H7 (cell line): ENCODE results near the gene EYA2. TPM values are rescaled to one million over a fixed set of nuclear protein-coding genes. Genes with fewer than 3 reads are reported as not detected.
A peak's percentile ranks its signal among the peaks of the same experiment; 100 is the strongest.

Experiments
- DNase-seq: peaks from one replicate; pipeline ENCODE4 v3.0.0; 2012
- H3K27me3 ChIP-seq: 2 replicates; pipeline ENCODE4 v1.6.0; 2011; ENCODE audit warnings: mild to moderate bottlenecking, low read length; ENCODE audit not compliant: control insufficient read depth, insufficient read depth
- H3K36me3 ChIP-seq: replicated peaks from 2 replicates; pipeline ENCODE4 v1.5.1; 2011; ENCODE audit warnings: low read length; ENCODE audit not compliant: control insufficient read depth, insufficient read depth
- H3K4me3 ChIP-seq: 2 replicates; pipeline ENCODE4 v1.5.1; 2011; ENCODE audit warnings: low read depth, mild to moderate bottlenecking, control low read depth, low read length, moderate library complexity; ENCODE audit not compliant: insufficient read depth
- total RNA-seq: library from RNA; depleted of rRNA; stranded (reverse); fragments of >200 nt; shearing (Covaris generic); gene quantifications from 2 replicates; pipeline ENCODE4 v1.2.3, GENCODE V29; 2014

The EYA2 gene
- total RNA-seq, 1 experiment from 2014 or later: 1.7 TPM

- H3K27me3 ChIP-seq: no peaks in the 10 kb centered on the region
- peaks cover 39% of the 10 kb centered on the region for H3K36me3 ChIP-seq
- no peak for DNase-seq
- no peak overlapping the region for H3K4me3 ChIP-seq
Measured at GRCh38 chr20:47216819-47217410, 322.3 kb downstream of the EYA2 start.

GRCh38 chr20:47217482-47218446 lies 323.1 kb downstream of the EYA2 start:
- H3K27me3 ChIP-seq: no peaks in the 10 kb centered on the region
- no peak for DNase-seq
- peaks cover 36% of the 10 kb centered on the region for H3K36me3 ChIP-seq
- H3K4me3 ChIP-seq: no peak overlapping the region

GRCh38 chr20:47220161-47220582 lies 325.5 kb downstream of the EYA2 start:
- peak; percentile 78 for DNase-seq
- Histone ChIP-seq H3K36me3 (peaks cover 42% of the 10 kb centered on the region), H3K4me3 (no peak overlapping the region), H3K27me3 (no peaks in the 10 kb centered on the region)

- Histone ChIP-seq H3K27me3 (no peaks in the 10 kb centered on the region), H3K4me3 (no peak overlapping the region), H3K36me3 (peaks cover 42% of the 10 kb centered on the region)
- no peak for DNase-seq
Measured at GRCh38 chr20:47221036-47221625, 326.5 kb downstream of the EYA2 start.

- no peak overlapping the region for H3K4me3 ChIP-seq
- peaks cover 47% of the 10 kb centered on the region for H3K36me3 ChIP-seq
- DNase-seq: no peak
- H3K27me3 ChIP-seq: no peaks in the 10 kb centered on the region
Measured at GRCh38 chr20:47222468-47223119, 328.0 kb downstream of the EYA2 start.

GRCh38 chr20:47223896-47224295 lies 329.3 kb downstream of the EYA2 start:
- no peak for DNase-seq
- peaks cover 45% of the 10 kb centered on the region for H3K36me3 ChIP-seq
- no peaks in the 10 kb centered on the region for H3K27me3 ChIP-seq

GRCh38 chr20:47224300-47224791 lies 329.7 kb downstream of the EYA2 start:
- Histone ChIP-seq H3K36me3 (peaks cover 47% of the 10 kb centered on the region), H3K27me3 (no peaks in the 10 kb centered on the region), H3K4me3 (no peak overlapping the region)
- DNase-seq: no peak

More at GRCh38 chr20:47223896-47224295, 329.3 kb downstream of the EYA2 start:
- H3K4me3 ChIP-seq: no peak overlapping the region

- Histone ChIP-seq H3K27me3 (no peaks in the 10 kb centered on the region), H3K36me3 (peaks cover 46% of the 10 kb centered on the region), H3K4me3 (no peak overlapping the region)
- DNase-seq: no peak
Measured at GRCh38 chr20:47224857-47225256, 330.2 kb downstream of the EYA2 start.

- no peak for DNase-seq
- Histone ChIP-seq H3K4me3 (no peak overlapping the region), H3K27me3 (no peaks in the 10 kb centered on the region), H3K36me3 (peaks cover 45% of the 10 kb centered on the region)
Measured at GRCh38 chr20:47225458-47225857, 330.8 kb downstream of the EYA2 start.

- H3K27me3 ChIP-seq: no peaks in the 10 kb centered on the region
- H3K4me3 ChIP-seq: no peak overlapping the region
- H3K36me3 ChIP-seq: peaks cover 43% of the 10 kb centered on the region
- DNase-seq: no peak
Measured at GRCh38 chr20:47227119-47227518, 332.5 kb downstream of the EYA2 start.

- no peak for DNase-seq
- no peaks in the 10 kb centered on the region for H3K27me3 ChIP-seq
- peaks cover 43% of the 10 kb centered on the region for H3K36me3 ChIP-seq
- H3K4me3 ChIP-seq: no peak overlapping the region
Measured at GRCh38 chr20:47227576-47227975, 332.9 kb downstream of the EYA2 start.

GRCh38 chr20:47228654-47229053 lies 334.0 kb downstream of the EYA2 start:
- Histone ChIP-seq H3K4me3 (no peak overlapping the region), H3K36me3 (peaks cover 41% of the 10 kb centered on the region), H3K27me3 (no peaks in the 10 kb centered on the region)
- DNase-seq: no peak

- no peak for DNase-seq
- H3K4me3 ChIP-seq: no peak overlapping the region
- H3K36me3 ChIP-seq: peaks cover 39% of the 10 kb centered on the region
- no peaks in the 10 kb centered on the region for H3K27me3 ChIP-seq
Measured at GRCh38 chr20:47230811-47231256, 336.2 kb downstream of the EYA2 start.

- no peaks in the 10 kb centered on the region for H3K27me3 ChIP-seq
- no peak for DNase-seq
- H3K36me3 ChIP-seq: peaks cover 39% of the 10 kb centered on the region
- no peak overlapping the region for H3K4me3 ChIP-seq
Measured at GRCh38 chr20:47231382-47232039, 336.9 kb downstream of the EYA2 start.
